ENCODE results near the gene FXYD5.
"Not testable (repeated sequence)": the region's sequence is repeated elsewhere in the genome, so short reads cannot be mapped to it uniquely, and the experiment has no call there.

The FXYD5 gene

GRCh38 chr19:35120898-35121297, 33.6 kb upstream of the FXYD5 start:
- DNase-seq, result no peak

GRCh38 chr19:35122687-35123551, 31.6 kb upstream of the FXYD5 start:
- no peak for DNase-seq

- no peak for DNase-seq
Observed at GRCh38 chr19:35123573-35123972, 31.0 kb upstream of the FXYD5 start.

- peak; percentile 86 for DNase-seq
Observed at GRCh38 chr19:35124098-35125060, 30.2 kb upstream of the FXYD5 start.

GRCh38 chr19:35125270-35125717, 29.2 kb upstream of the FXYD5 start:
- DNase-seq, result no peak

GRCh38 chr19:35125749-35126623, 28.5 kb upstream of the FXYD5 start:
- no peak for DNase-seq

GRCh38 chr19:35126624-35126959, 27.9 kb upstream of the FXYD5 start:
- DNase-seq, result no peak

GRCh38 chr19:35127871-35128270, 26.7 kb upstream of the FXYD5 start:
- no peak for DNase-seq

GRCh38 chr19:35128398-35129057, 26.0 kb upstream of the FXYD5 start:
- DNase-seq, result no peak

GRCh38 chr19:35129724-35130274, 24.7 kb upstream of the FXYD5 start:
- DNase-seq, result not testable (repeated sequence)

GRCh38 chr19:35130761-35131720, 23.5 kb upstream of the FXYD5 start:
- DNase-seq, result no peak

GRCh38 chr19:35132254-35132653, 22.3 kb upstream of the FXYD5 start:
- DNase-seq, result no peak

GRCh38 chr19:35133826-35134225, 20.7 kb upstream of the FXYD5 start:
- no peak for DNase-seq

GRCh38 chr19:35134601-35135242, 19.8 kb upstream of the FXYD5 start, which contains the start of gene LGI4:
Gene LGI4, minus strand, starts transcription at chr19:35135059. Its CDS starts 379 bp downstream, at chr19:35134680.
- DNase-seq, result no peak

GRCh38 chr19:35135389-35135909, 19.1 kb upstream of the FXYD5 start:
- DNase-seq, result peak; percentile 21

- no peak for DNase-seq
Observed at GRCh38 chr19:35136231-35136630, 18.3 kb upstream of the FXYD5 start.

- no peak for DNase-seq
Observed at GRCh38 chr19:35136977-35137702, 17.4 kb upstream of the FXYD5 start.

- no peak for DNase-seq
Observed at GRCh38 chr19:35138305-35138892, 16.1 kb upstream of the FXYD5 start, which contains the start of gene FXYD1. Gene FXYD1, plus strand, starts transcription at chr19:35138824. Its CDS starts 1,256 bp downstream, at chr19:35140080.
